Gastroesophageal sphincter (tissue), 4 donors: ENCODE results near the gene RAB3B. TPM values are rescaled to one million over a fixed set of nuclear protein-coding genes. Genes with fewer than 3 reads are reported as not detected.
"Not testable (repeated sequence)": the region's sequence is repeated elsewhere in the genome, so short reads cannot be mapped to it uniquely, and the experiment has no call there.

Experiments used
- ATAC-seq: fragments of 150-250 bp; one replicate; pipeline ENCODE4 v1.9.1; 2016; ENCODE audit warnings: mild to moderate bottlenecking, moderate library complexity
- H3K27ac ChIP-seq, 4 donors: fragments of 200-600 bp; sonication (generic) in 3 of 4; 1 replicate in 3 of 4; 2 replicates in 1 of 4; pipeline ENCODE4 v1.5.1; 2016 to 2019
- H3K27me3 ChIP-seq: fragments of 200-600 bp; sonication (generic); one replicate; pipeline ENCODE4 v1.5.1; 2019
- H3K36me3 ChIP-seq, 2 donors: fragments of 200-600 bp; sonication (generic); one replicate each; pipeline ENCODE4 v1.5.1; 2019; ENCODE audit warnings: control low read depth in 1 of 2
- H3K4me1 ChIP-seq, 3 donors: fragments of 200-600 bp; sonication (generic); 1 replicate in 2 of 3; 2 replicates in 1 of 3; pipeline ENCODE4 v1.5.1; 2016 to 2019; ENCODE audit warnings: control low read depth in 2 of 3
- H3K4me3 ChIP-seq, 2 donors: fragments of 200-600 bp; sonication (generic); one replicate each; pipeline ENCODE4 v1.5.1; 2019; ENCODE audit warnings: mild to moderate bottlenecking in 1 of 2, moderate library complexity in 1 of 2
- H3K9me3 ChIP-seq, 3 donors: fragments of 200-600 bp; sonication (generic); one replicate each; pipeline ENCODE4 v1.5.1; 2017 to 2019; ENCODE audit warnings: control low read depth in 2 of 3
- CTCF ChIP-seq, 4 experiments: fragments of 200-600 bp in 2 of 4; fragments of 450-650 bp in 2 of 4; sonication (generic) in 1 of 4; IDR thresholded peaks; one replicate each; pipeline ENCODE4 v1.5.1; 2017 to 2019; ENCODE audit warnings: antibody characterized with exemption in 4 of 4, mild to moderate bottlenecking in 2 of 4, moderate library complexity in 2 of 4
- EP300 ChIP-seq: sonication (generic); formaldehyde crosslinking; IDR thresholded peaks from one replicate; pipeline ENCODE4 v1.6.1; 2017; ENCODE audit warnings: antibody characterized with exemption, mild to moderate bottlenecking
- POLR2A ChIP-seq, 2 donors: fragments of 450-650 bp; IDR thresholded peaks; one replicate each; pipeline ENCODE4 v1.6.1; 2017; ENCODE audit warnings: antibody characterized with exemption in 2 of 2, mild to moderate bottlenecking in 2 of 2, moderate library complexity in 1 of 2
- POLR2AphosphoS5 ChIP-seq: sonication (generic); formaldehyde crosslinking; IDR thresholded peaks from one replicate; pipeline ENCODE4 v1.6.1; 2017; ENCODE audit warnings: antibody characterized with exemption
- WGBS, 2 donors: methylation state at CpG; one replicate each; pipeline ENCODE4 v1.1.5; 2018; ENCODE audit warnings: low coverage in 1 of 2; 5-methylcytosine and 5-hydroxymethylcytosine counted together
- total RNA-seq, 4 donors: library from RNA; depleted of rRNA; stranded (reverse); fragments of >200 nt; gene quantifications; one replicate each; pipeline ENCODE4 v1.1.0, GENCODE V29; 2016

The RAB3B gene
- total RNA-seq, 4 donors from 2014 or later, result under 0.01 to 0.81 (median 0.34) TPM

DNA sequence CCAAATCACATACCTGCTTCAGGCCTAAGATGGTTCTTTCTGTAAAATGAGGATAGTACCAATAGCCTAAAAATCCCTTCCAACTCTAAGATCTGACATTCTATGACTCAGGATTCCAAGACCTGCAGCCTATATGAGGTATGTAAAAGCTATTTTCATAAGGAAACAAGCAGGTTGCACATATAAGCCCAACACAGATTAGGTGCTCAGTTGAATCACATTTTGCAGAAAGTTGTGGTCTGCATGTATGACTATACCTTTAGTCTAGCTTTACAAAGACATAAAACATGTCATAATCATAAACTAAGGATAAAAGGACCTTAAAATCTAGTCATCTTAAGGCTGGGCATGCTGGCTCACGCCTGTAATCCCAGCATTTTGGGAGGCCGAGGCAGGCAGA is 35.8 kb upstream of the RAB3B start:
- peaks cover 0 to 15% (median under 1%) of the 10 kb centered on the region in 3 donors for H3K4me1 ChIP-seq
- 91 to 92% methylated on average over 2 of the region's 2 CpGs for WGBS, 2 donors

DNA sequence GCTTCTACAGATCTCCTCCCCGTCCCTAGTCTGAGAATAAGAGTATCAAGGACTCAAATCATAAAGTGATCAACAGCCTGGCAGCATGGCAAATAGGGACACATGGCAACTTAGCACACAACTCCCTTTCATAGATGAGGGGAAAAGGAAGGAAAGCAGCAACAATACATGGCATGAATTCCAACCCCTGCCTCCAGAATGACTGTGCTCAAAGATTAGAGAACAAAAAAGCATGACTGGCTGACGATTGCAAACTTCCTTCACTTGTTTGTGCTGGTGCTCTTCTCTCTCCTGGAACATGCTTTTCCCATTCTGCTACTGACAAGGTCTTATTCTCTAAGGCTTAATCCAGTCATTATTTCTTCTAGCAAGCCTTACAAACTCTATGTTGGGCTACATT is 31.6 kb upstream of the RAB3B start:
- ATAC-seq, result no peak
- TF ChIP-seq CTCF (IDR thresholded peaks at IDR 0.05) (no peak), POLR2A (IDR thresholded peaks at IDR 0.05) (no peak), POLR2AphosphoS5 (no peak), EP300 (no peak)
- Histone ChIP-seq H3K36me3 (peaks cover 8 to 77% of the 10 kb centered on the region in 2 donors), H3K4me3 (no peak overlapping the region), H3K27me3 (no peaks in the 10 kb centered on the region), H3K9me3 (no peaks in the 10 kb centered on the region), H3K4me1 (no peaks in the 10 kb centered on the region), H3K27ac (no peak overlapping the region)
- 45 to 75% methylated on average over 1 to 2 of the region's 2 CpGs for WGBS, 2 donors

More for the DNA sequence above, 35.8 kb upstream of the RAB3B start:
- Histone ChIP-seq H3K27ac (no peak overlapping the region), H3K27me3 (no peaks in the 10 kb centered on the region), H3K9me3 (no peaks in the 10 kb centered on the region), H3K4me3 (no peak overlapping the region), H3K36me3 (peaks cover 8 to 67% of the 10 kb centered on the region in 2 donors)
- TF ChIP-seq EP300 (no peak), POLR2AphosphoS5 (no peak), CTCF (IDR thresholded peaks at IDR 0.05) (no peak), POLR2A (IDR thresholded peaks at IDR 0.05) (no peak)
- ATAC-seq, result no peak

DNA sequence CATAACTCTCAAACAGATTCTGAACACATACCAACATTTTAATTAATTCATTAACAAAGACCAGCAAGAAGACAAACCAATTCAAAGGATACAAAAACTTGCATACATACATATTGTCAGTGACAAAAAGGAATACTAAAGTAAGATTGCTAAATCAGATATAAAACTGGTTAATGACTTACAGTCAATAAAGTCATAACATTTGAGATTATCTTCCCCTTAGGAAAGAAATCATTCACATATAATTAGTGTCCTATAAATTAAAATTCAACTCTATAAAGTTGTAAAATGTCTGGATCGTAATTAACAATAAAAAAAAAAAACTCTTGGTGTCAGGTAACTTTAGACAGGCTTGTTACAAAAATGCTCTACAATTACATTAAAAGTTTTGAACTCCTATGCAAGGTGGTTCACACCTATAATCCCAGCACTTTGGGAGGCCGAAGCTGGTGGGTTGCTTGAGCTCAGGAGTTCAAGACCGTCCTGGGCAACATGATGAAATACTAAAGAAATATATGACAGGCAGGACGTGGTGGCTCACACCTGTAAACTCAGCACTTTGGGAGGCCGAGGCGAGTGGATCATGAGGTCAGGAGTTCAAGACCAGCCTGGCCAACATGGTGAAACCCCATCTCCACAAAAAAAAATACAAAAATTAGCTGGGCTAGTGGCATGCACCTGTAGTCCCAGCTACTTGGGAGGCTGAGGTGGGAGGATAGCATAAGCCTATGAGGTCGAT is 17.7 kb upstream of the RAB3B start:
- Histone ChIP-seq H3K9me3 (no peaks in the 10 kb centered on the region), H3K4me1 (peaks cover 0 to 5% (median 0%) of the 10 kb centered on the region in 3 donors), H3K27me3 (peaks cover 22% of the 10 kb centered on the region), H3K36me3 (no peaks in the 10 kb centered on the region), H3K4me3 (no peak overlapping the region), H3K27ac (no peak overlapping the region)
- ATAC-seq, result no peak
- TF ChIP-seq CTCF (IDR thresholded peaks at IDR 0.05), result no peak
- no peak for TF ChIP-seq POLR2AphosphoS5
- TF ChIP-seq POLR2A (IDR thresholded peaks at IDR 0.05), result no peak
- no peak for TF ChIP-seq EP300
- WGBS, 2 donors, result 83 to 87% methylated on average over 4 to 7 of the region's 7 CpGs

DNA sequence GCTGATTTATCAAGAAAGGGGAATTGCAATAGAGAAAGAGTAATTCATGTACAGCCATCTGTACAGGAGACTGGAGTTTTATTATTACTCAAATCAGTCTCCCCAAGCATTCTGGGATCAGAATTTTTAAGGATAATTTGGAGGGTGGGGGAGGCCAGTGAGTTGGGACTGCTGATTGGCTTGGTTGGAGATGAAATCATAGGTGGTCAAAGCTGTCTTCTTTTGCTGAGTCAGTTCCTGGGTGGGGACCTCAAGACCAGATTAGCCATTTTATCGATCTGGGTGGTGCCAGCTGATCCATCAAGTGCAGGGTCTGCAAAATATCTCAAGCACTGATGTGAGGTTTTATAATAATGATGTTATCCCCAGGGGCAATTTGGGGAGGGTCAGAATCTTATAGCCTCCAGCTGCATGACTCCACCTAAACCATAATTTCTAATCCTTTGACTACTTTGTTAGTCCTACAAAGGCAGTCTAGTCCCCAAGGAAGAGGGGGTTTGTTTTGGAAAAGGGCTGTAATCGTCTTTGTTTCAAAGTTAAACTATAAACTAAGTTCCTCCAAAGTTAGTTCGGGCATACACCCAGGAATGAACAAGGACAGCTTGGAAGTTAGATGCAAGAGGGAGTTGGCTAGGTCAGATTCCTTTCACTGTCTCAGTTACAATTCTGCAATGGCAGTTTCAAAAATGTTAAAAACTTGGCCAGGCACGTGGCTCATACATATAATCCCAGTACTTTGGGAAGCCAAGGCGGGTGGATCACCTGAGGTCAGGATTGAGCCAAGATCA is 16.9 kb upstream of the RAB3B start:
- Histone ChIP-seq H3K4me3 (no peak overlapping the region), H3K36me3 (no peaks in the 10 kb centered on the region), H3K27me3 (peaks cover 29% of the 10 kb centered on the region), H3K27ac (no peak overlapping the region), H3K4me1 (peaks cover 0 to 5% (median 0%) of the 10 kb centered on the region in 3 donors), H3K9me3 (no peaks in the 10 kb centered on the region)
- WGBS, 2 donors, result 37 to 45% methylated on average over 4 to 5 of the region's 5 CpGs
- no peak for TF ChIP-seq CTCF (IDR thresholded peaks at IDR 0.05)
- no peak for TF ChIP-seq EP300
- no peak for TF ChIP-seq POLR2A (IDR thresholded peaks at IDR 0.05)
- TF ChIP-seq POLR2AphosphoS5, result no peak
- ATAC-seq, result no peak

GRCh38 chr1:52006081-52006553 is 15.6 kb upstream of the RAB3B start:
- H3K4me1 ChIP-seq, H3K9me3 ChIP-seq, H3K27ac ChIP-seq, H3K4me3 ChIP-seq, H3K36me3 ChIP-seq, ATAC-seq: not testable (repeated sequence)
- peaks cover 32% of the 10 kb centered on the region for H3K27me3 ChIP-seq
- 86% methylated on average over 1 of the region's 5 CpGs; no CpG with 5 or more reads in 1 of the 2 donors for WGBS, 2 donors

DNA sequence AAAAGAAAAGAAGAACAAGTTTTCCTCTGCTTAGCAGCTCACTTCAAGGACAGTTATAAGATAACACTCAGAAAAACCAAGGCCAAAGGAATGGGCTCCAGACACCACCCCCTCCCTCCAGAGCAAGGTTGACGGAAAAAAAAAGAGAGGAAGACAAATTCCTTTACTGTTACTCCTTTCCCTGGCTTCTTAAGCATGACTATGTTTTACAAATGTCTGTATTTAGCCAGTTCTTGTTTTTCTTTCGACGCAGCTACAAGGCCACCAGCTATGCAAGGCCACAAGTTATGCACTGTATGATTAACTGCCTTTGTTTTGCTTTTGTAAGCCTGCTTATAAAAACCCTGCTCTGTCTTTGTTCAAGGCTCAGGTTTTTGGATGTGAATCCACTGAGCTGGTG is 15.0 kb upstream of the RAB3B start:
- WGBS, 2 donors, result 17 to 21% methylated on average over 2 to 3 of the region's 3 CpGs
- not testable (repeated sequence) for ATAC-seq, H3K27ac ChIP-seq, H3K4me3 ChIP-seq, H3K4me1 ChIP-seq, H3K9me3 ChIP-seq, H3K36me3 ChIP-seq
- peaks cover 32% of the 10 kb centered on the region for H3K27me3 ChIP-seq
